HEK293T (cell line): Measurements from ENCODE around the gene LCLAT1.

Source experiments
- CTBP1 ChIP-seq: fragments of 450-650 bp; IDR thresholded peaks from 2 replicates; pipeline ENCODE4 v1.6.1; 2016; ENCODE audit warnings: borderline replicate concordance
- FOXA1 ChIP-seq: fragments of 450-650 bp; IDR thresholded peaks from 2 replicates; pipeline ENCODE4 v1.6.1; 2016; ENCODE audit warnings: mild to moderate bottlenecking
- L3MBTL2 ChIP-seq: fragments of 450-650 bp; conservative IDR thresholded peaks from 2 replicates; pipeline ENCODE4 v1.6.1; 2016; ENCODE audit warnings: mild to moderate bottlenecking
- NFRKB ChIP-seq: fragments of 450-650 bp; IDR thresholded peaks from 2 replicates; pipeline ENCODE4 v1.6.1; 2016; ENCODE audit warnings: mild to moderate bottlenecking, moderate library complexity
- PKNOX1 ChIP-seq: fragments of 450-650 bp; IDR thresholded peaks from 2 replicates; pipeline ENCODE4 v1.6.1; 2016
- SP1 ChIP-seq: fragments of 450-650 bp; IDR thresholded peaks from 2 replicates; pipeline ENCODE4 v1.6.1; 2017
- TARDBP ChIP-seq: fragments of 450-650 bp; IDR thresholded peaks from 2 replicates; pipeline ENCODE4 v1.6.1; 2016
- ZNF384 ChIP-seq: fragments of 450-650 bp; IDR thresholded peaks from 2 replicates; pipeline ENCODE4 v1.6.1; 2016

GRCh38 chr2:30612371-30612770 lies 165.3 kb downstream of the LCLAT1 start:
- TF ChIP-seq ZNF384 (no peak), PKNOX1 (no peak), L3MBTL2 (no peak), FOXA1 (no peak), NFRKB (no peak), SP1 (no peak), CTBP1 (no peak), TARDBP (no peak)
